Stimulated activated CD4-positive, alpha-beta T cell treated with anti-CD3 and anti-CD28 coated beads, TNF-alpha, amount 100 ng/mL, for 1 hour (primary cell): Measurements from ENCODE around the gene FAM110D.

Source experiments
- DNase-seq, 3 donors: peaks; one replicate each; pipeline ENCODE4 v3.0.0-alpha.2; 2020; ENCODE audit warnings: low read depth in 3 of 3, low spot score in 1 of 3

Gene FAM110D

GRCh38 chr1:26158908-26159742 is at the start of gene FAM110D:
Gene FAM110D (plus strand): TSS chr1:26159079. CDS start chr1:26161292, 2,213 bp downstream.
- no peak for DNase-seq

- DNase-seq, result no peak
Observed at GRCh38 chr1:26109229-26110164, 49.4 kb upstream of the FAM110D start.

- peak; percentile 38 to 57 (median 44) for DNase-seq
Observed at GRCh38 chr1:26110731-26111529, 47.9 kb upstream of the FAM110D start.

GRCh38 chr1:26111530-26112406 is 47.1 kb upstream of the FAM110D start, which contains the start of gene PDIK1L:
Gene PDIK1L (plus strand): TSS chr1:26111824. CDS start chr1:26114309, 2,485 bp downstream.
- DNase-seq, result peak; percentile 85 to 96 (median 92)

GRCh38 chr1:26112407-26112775 is 46.5 kb upstream of the FAM110D start:
- peak in 1 of 3 donors; percentile 5 for DNase-seq

GRCh38 chr1:26114165-26114927 is 44.5 kb upstream of the FAM110D start:
- DNase-seq, result no peak

- DNase-seq, result no peak
Observed at GRCh38 chr1:26119892-26120608, 38.8 kb upstream of the FAM110D start.

- no peak for DNase-seq
Observed at GRCh38 chr1:26121854-26122773, 36.8 kb upstream of the FAM110D start.

GRCh38 chr1:26122988-26123973 is 35.6 kb upstream of the FAM110D start:
- DNase-seq, result no peak

GRCh38 chr1:26124418-26125331 is 34.2 kb upstream of the FAM110D start:
- no peak for DNase-seq

GRCh38 chr1:26125382-26125781 is 33.5 kb upstream of the FAM110D start:
- DNase-seq, result no peak

GRCh38 chr1:26125946-26126320 is 32.9 kb upstream of the FAM110D start:
- DNase-seq, result no peak

GRCh38 chr1:26126321-26127084 is 32.4 kb upstream of the FAM110D start:
- peak in 2 of 3 donors; percentile 22 to 29 for DNase-seq
